Osteocyte (in vitro differentiated cells): ENCODE data around the gene TRAF5. TPM values are rescaled to one million over a fixed set of nuclear protein-coding genes. Genes with fewer than 3 reads are reported as not detected.

Experiments
- DNase-seq: peaks from one replicate; pipeline ENCODE4 v3.0.0; 2021; ENCODE audit warnings: mixed read lengths; ENCODE audit not compliant: unreplicated experiment; ENCODE audit errors: extremely low spot score
- H3K27ac Mint-ChIP-seq: one replicate; pipeline ENCODE4 v1.8.0; 2021; ENCODE audit warnings: mild to moderate bottlenecking, mixed read lengths; ENCODE audit not compliant: unreplicated experiment
- H3K27me3 Mint-ChIP-seq: one replicate; pipeline ENCODE4 v1.8.0; 2021; ENCODE audit warnings: mixed read lengths; ENCODE audit not compliant: unreplicated experiment
- H3K36me3 Mint-ChIP-seq: one replicate; pipeline ENCODE4 v1.8.0; 2021; ENCODE audit warnings: mixed read lengths; ENCODE audit not compliant: unreplicated experiment
- H3K4me1 Mint-ChIP-seq: one replicate; pipeline ENCODE4 v1.8.0; 2021; ENCODE audit warnings: mixed read lengths; ENCODE audit not compliant: unreplicated experiment
- H3K4me3 Mint-ChIP-seq: one replicate; pipeline ENCODE4 v1.8.0; 2021; ENCODE audit warnings: mild to moderate bottlenecking, moderate library complexity, mixed read lengths; ENCODE audit not compliant: unreplicated experiment
- H3K9me3 Mint-ChIP-seq: one replicate; pipeline ENCODE4 v1.8.0; 2021; ENCODE audit warnings: mixed read lengths; ENCODE audit not compliant: unreplicated experiment
- total RNA-seq: library from RNA; stranded (reverse); gene quantifications from 2 replicates; pipeline ENCODE4 v1.2.1, GENCODE V29; 2021
- TF ChIP-seq, protein P1 (sequence below): fragments of 200-600 bp; sonication (generic); IDR thresholded peaks from 2 replicates; pipeline ENCODE4 v1.5.0; 2021; ENCODE audit warnings: antibody characterized with exemption, mild to moderate bottlenecking, moderate library complexity

TRAF5 gene
- total RNA-seq, 1 donor from 2014 or later = 45.2 TPM

DNA sequence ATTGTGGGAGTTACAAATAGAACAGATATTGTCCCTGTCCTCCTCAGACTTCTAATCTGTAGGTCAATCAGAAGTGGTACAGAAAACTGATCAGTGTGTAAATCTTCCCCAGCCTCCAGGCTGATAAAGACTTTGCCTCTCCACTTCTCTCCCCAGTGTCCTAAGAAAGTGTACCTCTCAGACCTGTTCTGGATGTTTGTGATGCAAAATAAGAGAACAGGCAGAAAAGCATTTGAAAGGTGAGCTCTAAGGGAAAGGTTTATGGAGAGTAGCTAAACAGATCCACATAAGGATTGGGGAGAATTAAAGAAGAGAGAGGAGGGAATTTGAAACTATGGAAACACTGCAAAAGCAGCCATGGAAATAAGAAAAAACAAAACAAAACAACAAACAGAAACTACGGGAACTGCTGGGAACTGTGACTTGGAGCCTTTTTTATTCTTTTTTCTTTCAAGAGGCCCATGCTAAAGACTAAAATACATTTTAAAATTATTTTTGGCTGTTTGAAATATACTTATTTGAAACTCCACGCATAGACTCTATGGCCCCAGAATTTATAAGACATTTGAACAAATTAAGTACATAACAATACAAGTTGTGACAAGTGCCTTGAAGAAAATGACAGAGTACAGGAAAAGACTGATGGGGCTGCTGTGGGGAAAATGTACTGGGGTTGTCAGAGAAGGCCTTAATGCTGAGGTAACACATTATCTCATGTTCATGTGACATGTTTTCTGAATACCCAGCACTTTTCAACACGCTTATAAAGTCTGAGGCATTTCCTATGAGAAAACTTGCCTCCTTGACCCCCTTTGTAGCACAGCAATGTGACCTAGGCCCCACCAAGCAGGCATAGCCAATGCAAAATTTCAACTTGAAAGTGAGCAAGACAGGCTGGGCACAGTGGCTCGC is 51.2 kb downstream of the TRAF5 start:
- Mint-ChIP-seq H3K36me3 (peaks cover 15% of the 10 kb centered on the region), H3K4me3 (no peak overlapping the region), H3K9me3 (no peaks in the 10 kb centered on the region), H3K27ac (peak overlapping the region; percentile 49), H3K27me3 (no peaks in the 10 kb centered on the region), H3K4me1 (peaks cover 22% of the 10 kb centered on the region)
- TF ChIP-seq, protein P1, sequence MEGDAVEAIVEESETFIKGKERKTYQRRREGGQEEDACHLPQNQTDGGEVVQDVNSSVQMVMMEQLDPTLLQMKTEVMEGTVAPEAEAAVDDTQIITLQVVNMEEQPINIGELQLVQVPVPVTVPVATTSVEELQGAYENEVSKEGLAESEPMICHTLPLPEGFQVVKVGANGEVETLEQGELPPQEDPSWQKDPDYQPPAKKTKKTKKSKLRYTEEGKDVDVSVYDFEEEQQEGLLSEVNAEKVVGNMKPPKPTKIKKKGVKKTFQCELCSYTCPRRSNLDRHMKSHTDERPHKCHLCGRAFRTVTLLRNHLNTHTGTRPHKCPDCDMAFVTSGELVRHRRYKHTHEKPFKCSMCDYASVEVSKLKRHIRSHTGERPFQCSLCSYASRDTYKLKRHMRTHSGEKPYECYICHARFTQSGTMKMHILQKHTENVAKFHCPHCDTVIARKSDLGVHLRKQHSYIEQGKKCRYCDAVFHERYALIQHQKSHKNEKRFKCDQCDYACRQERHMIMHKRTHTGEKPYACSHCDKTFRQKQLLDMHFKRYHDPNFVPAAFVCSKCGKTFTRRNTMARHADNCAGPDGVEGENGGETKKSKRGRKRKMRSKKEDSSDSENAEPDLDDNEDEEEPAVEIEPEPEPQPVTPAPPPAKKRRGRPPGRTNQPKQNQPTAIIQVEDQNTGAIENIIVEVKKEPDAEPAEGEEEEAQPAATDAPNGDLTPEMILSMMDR = no peak
- no peak for DNase-seq

DNA sequence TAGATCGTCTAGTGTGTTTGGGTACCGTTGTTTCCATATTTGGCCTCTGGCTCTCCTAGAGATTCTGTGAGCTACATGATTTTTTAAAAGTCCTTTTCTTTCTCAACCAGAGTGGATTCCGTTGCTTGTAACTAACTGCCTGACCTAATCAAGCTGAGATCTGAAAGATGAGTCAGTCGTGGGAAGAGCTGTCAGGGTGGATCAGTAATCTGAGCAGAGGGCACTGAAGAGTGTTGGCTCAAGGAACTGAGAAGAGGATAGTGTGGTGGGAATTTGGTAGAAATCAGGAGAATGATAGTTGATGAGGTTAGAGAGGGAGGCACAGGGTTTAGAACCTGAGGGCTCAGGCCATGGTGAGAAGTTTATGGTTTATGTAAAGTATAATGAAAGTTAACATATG is 52.2 kb downstream of the TRAF5 start:
- Mint-ChIP-seq H3K9me3 (no peaks in the 10 kb centered on the region), H3K27ac (peak overlapping the region; percentile 36), H3K4me1 (peaks cover 30% of the 10 kb centered on the region), H3K27me3 (no peaks in the 10 kb centered on the region), H3K36me3 (peaks cover 15% of the 10 kb centered on the region), H3K4me3 (no peak overlapping the region)
- TF ChIP-seq, protein P1 = no peak
- no peak for DNase-seq

DNA sequence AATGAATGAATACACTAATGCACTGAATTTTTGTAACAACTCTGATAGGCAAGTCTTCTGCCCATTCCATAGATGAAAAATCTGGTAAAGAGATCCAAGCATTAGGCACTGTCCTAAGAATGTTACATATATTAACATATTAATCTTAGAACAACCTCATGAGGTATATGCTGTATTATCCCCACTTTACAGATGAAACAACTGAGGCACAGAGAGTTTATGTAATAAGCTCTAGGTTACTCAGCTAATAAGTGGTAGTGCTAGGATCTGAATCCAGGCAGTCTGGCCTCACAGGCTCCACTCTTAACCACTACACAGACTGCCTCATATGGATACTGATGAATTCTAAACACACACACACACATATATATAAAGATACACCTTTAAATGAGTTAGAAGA is 52.8 kb downstream of the TRAF5 start:
- H3K9me3 Mint-ChIP-seq = no peaks in the 10 kb centered on the region
- no peak overlapping the region for H3K4me3 Mint-ChIP-seq
- TF ChIP-seq, protein P1 = no peak
- no peaks in the 10 kb centered on the region for H3K27me3 Mint-ChIP-seq
- H3K27ac Mint-ChIP-seq = no peak overlapping the region
- peaks cover 15% of the 10 kb centered on the region for H3K36me3 Mint-ChIP-seq
- no peak for DNase-seq
- H3K4me1 Mint-ChIP-seq = peaks cover 31% of the 10 kb centered on the region

DNA sequence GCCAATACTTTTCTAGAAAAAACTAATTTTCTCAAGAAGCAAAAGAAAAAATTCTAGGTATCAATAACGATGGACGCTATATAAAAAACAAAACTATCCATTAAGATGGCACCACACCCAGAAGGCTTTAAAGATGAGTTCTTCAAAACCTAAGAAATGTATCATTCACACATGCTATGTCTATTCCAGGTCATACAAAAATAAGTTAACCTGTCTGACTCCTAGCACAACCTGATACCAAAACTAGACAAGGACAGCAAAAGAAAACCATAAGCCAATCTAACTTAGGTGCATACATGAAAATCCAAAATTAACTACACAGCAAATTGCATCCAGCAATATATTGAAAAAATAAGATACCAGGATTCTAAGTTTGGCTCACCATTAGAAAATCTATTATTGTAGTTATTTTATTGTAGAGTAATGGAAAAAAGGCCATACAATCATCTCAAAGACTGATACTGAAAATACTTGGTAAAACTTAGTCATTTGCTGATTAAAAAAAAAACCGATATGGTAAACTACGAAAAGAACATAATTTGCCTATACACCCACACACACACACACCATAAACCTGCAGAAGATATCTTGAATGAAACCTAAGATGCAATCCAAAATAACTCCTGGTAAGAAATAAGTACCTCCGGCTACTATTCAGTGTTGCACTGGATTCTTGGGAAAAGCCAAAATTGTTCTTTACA is 55.0 kb downstream of the TRAF5 start:
- no peaks in the 10 kb centered on the region for H3K27me3 Mint-ChIP-seq
- peaks cover 6% of the 10 kb centered on the region for H3K36me3 Mint-ChIP-seq
- H3K27ac Mint-ChIP-seq = peak overlapping the region; percentile 99

More for the DNA sequence above, 55.0 kb downstream of the TRAF5 start:
- no peaks in the 10 kb centered on the region for H3K9me3 Mint-ChIP-seq
- no peak for DNase-seq
- peaks cover 31% of the 10 kb centered on the region for H3K4me1 Mint-ChIP-seq
- TF ChIP-seq, protein P1 = no peak
- peak overlapping the region; percentile 86 for H3K4me3 Mint-ChIP-seq
